GM12801 (cell line): ENCODE measurements around the gene KDM4B.

Source experiments
- TF ChIP-seq, protein P1 (sequence below): IDR thresholded peaks from one replicate; pipeline ENCODE4 v1.5.1; 2011; ENCODE audit warnings: control low read depth; ENCODE audit not compliant: insufficient read length; ENCODE audit errors: extremely low read depth

Gene KDM4B

DNA sequence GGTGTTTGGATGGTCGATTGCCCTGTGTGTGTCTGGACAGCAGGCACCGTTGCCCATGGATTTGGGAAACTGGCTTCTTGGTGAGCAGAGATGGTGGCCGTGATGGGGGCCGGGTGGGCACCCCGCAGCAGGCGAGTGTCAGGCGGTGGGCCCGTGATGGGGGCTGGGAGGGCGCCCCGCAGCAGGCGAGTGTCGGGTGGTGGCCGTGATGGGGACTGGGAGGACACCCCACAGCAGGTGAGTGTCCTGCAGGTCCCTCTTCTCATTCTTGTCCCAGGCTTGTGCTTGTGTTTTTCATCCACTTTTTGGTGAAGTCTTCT lies 86.5 kb downstream of the KDM4B start:
- TF ChIP-seq, protein P1, sequence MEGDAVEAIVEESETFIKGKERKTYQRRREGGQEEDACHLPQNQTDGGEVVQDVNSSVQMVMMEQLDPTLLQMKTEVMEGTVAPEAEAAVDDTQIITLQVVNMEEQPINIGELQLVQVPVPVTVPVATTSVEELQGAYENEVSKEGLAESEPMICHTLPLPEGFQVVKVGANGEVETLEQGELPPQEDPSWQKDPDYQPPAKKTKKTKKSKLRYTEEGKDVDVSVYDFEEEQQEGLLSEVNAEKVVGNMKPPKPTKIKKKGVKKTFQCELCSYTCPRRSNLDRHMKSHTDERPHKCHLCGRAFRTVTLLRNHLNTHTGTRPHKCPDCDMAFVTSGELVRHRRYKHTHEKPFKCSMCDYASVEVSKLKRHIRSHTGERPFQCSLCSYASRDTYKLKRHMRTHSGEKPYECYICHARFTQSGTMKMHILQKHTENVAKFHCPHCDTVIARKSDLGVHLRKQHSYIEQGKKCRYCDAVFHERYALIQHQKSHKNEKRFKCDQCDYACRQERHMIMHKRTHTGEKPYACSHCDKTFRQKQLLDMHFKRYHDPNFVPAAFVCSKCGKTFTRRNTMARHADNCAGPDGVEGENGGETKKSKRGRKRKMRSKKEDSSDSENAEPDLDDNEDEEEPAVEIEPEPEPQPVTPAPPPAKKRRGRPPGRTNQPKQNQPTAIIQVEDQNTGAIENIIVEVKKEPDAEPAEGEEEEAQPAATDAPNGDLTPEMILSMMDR, result no peak

DNA sequence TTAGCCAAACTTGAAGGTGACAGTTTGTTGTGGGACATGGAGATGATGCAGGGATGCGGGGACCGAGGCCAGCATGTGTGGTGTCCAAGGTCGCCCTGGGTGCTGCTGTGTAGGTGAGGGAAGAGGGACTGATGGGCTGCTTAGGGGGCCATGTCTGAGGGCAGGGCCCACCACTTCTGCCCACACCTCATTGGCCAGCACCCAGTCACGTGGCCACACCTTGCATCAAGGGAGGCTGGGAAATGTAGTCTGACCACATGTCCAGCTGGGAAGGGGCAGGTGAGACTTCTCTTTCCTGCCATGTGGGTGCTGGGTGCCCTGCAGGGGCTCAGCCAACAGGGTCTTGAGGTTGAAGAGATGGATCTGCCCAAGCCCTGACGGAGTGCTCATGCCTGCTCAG lies 88.9 kb downstream of the KDM4B start:
- TF ChIP-seq, protein P1, result no peak

DNA sequence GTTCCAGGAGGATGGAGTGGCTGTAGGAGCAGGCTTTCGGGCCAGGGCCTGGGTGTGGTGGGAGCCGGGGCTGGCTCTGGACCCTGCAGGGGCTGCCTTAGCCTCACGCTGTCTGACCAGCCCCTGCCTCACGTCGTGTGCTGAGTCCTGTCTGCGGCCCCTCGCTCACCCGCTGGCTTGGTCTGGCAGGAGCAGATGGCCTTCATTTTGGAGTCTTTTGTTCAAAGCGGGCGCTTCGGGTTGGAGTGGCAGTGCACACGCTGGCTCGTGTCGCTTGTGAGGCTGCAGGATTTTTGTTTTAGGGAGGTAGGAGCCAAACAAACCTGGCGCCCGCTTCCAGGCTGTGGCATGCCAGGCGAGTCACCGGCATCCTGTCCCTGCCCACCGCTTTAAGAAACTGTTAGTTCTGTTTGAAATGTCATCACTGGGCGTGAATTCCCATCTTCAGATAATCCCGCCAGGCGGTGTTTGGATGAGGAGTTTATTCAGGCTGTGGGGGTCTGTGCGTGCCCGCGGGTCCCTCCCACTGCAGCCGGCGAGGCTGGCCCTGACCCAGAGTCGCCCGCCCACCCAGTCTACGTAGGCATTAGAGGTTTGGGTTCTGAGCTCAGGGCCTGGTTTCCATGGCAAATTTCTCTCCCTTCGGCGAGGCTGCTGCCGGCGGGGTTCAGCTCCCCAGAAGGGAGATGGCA lies 89.8 kb downstream of the KDM4B start:
- TF ChIP-seq, protein P1, result no peak

DNA sequence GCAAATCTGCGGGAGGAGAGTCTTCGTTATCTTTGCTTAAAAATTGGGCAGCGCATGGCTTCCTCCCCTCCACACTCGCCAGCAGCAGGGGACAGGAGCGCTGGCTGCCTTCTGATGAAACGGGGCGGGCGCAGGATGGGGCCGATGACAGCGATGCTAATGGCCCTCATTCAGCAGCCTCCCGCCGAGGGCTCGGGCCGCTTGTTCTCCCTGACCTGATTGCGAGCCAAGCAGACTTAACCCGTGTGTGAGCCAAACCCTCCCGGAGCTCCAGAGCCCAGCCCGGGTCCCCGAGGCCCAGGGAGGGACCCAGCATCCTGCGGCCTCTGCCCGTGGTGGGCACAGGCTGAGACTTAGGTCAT lies 90.3 kb downstream of the KDM4B start:
- TF ChIP-seq, protein P1, result no peak

DNA sequence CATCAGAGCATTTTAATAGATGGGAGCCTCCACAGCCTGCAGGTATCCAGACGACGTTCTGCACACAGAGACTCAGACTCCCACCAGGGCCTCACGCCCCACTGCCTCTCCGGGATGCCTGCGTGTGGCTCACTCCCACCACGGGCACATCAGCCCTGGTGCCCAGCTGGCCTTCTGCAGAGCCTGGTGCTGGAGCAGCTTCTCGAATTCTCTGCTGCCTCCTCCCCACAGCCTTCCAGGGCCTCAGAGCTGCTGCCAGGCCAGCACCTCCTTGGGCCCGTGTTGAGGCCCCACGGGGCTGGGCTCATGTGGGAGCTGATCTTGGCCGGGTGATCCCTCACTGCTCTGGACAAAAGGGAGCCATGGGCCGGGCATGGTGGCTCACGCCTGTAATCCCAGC lies 90.9 kb downstream of the KDM4B start:
- TF ChIP-seq, protein P1, result no peak

DNA sequence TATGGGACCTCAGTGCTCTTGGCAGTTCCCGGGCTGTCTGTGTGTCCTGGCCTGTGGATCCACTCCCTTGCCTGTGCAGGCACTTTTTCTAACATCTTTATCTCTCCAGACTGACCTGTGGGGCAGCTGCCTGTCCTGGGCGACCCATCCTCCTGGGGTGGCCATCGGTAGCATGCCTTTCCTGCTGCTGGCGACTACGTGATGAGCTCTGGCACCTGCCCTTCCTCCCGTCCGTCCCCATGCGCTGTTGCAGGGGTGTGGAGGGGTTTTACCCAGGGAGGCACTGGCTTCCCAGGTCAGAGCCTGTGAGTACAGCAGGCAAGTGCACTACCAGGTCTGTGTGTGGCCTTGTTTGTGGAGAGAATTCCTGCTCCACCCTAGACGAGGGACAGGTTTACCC lies 93.3 kb downstream of the KDM4B start:
- TF ChIP-seq, protein P1, result no peak

DNA sequence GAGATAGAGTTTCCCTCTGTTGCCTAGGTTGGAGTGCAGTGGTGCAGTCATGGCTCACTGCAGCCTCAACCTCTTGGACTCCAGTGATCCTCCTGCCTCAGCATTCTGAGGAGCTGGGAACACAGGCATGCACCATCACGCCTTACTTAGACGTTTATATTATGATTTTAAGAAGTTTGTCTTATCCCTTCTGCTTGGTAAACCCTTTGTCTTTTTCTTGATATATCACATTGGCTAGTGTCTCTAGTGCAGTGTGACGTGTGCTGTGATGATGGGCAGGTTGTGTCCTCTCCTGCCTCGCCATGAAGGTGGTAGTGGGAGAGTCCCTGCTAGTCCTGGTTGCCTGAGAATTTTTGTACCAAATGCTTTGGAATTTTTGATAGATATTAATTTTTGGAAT lies 93.9 kb downstream of the KDM4B start:
- TF ChIP-seq, protein P1, result no peak
